A549 (cell line): ENCODE data around the gene NXPH1.

Source experiments
- CEBPB ChIP-seq, 2 experiments: fragments of >200 bp in 1 of 2; sonication (Bioruptor Twin) in 1 of 2; formaldehyde crosslinking in 1 of 2; IDR thresholded peaks; 2 replicates each; pipeline ENCODE4 v1.6.1; 2012 to 2016
- CHD2 ChIP-seq: fragments of 150-350 bp; IDR thresholded peaks from 2 replicates; pipeline ENCODE4 v1.6.1; 2014; ENCODE audit warnings: low read length; ENCODE audit not compliant: partially characterized antibody
- HEYL ChIP-seq: fragments of 250-450 bp; sonication (Bioruptor Pico); IDR thresholded peaks from 2 replicates; pipeline ENCODE4 v1.8.0; 2021; ENCODE audit warnings: mild to moderate bottlenecking, moderate library complexity
- JUNB ChIP-seq: fragments of >200 bp; sonication (Bioruptor Twin); formaldehyde crosslinking; IDR thresholded peaks from 2 replicates; pipeline ENCODE4 v1.6.1; 2016
- KDM1A ChIP-seq: fragments of 200-600 bp; sonication (generic); IDR thresholded peaks from 2 replicates; pipeline ENCODE4 v1.6.1; 2016; ENCODE audit warnings: low read depth, mild to moderate bottlenecking
- POLR2A ChIP-seq: IDR thresholded peaks from 2 replicates; pipeline ENCODE4 v1.6.1; 2012; ENCODE audit warnings: mild to moderate bottlenecking, low read length
- RAD21 ChIP-seq, 2 experiments: fragments of >200 bp in 1 of 2; sonication (Bioruptor Twin) in 1 of 2; formaldehyde crosslinking in 1 of 2; IDR thresholded peaks in 1 of 2; conservative IDR thresholded peaks in 1 of 2; 2 replicates in 1 of 2; 3 replicates in 1 of 2; pipeline ENCODE4 v1.6.1; 2012 to 2018; ENCODE audit warnings: inconsistent platforms in 1 of 2
- TF ChIP-seq, protein P1 (sequence below): fragments of 450-650 bp; IDR thresholded peaks from 2 replicates; pipeline ENCODE4 v1.6.1; 2014; ENCODE audit warnings: antibody characterized with exemption
- TF ChIP-seq, protein P2 (sequence below): fragments of >200 bp; sonication (Bioruptor Twin); formaldehyde crosslinking; IDR thresholded peaks from 3 replicates; pipeline ENCODE4 v1.5.1; 2016
- TF ChIP-seq, protein P3 (sequence below): fragments of 200-600 bp; sonication (generic); IDR thresholded peaks from 2 replicates; pipeline ENCODE4 v1.6.1; 2016; ENCODE audit warnings: antibody characterized with exemption, mild to moderate bottlenecking, moderate library complexity
- TF ChIP-seq, protein P4 (sequence below): IDR thresholded peaks from 2 replicates; pipeline ENCODE4 v1.6.1; 2012

DNA sequence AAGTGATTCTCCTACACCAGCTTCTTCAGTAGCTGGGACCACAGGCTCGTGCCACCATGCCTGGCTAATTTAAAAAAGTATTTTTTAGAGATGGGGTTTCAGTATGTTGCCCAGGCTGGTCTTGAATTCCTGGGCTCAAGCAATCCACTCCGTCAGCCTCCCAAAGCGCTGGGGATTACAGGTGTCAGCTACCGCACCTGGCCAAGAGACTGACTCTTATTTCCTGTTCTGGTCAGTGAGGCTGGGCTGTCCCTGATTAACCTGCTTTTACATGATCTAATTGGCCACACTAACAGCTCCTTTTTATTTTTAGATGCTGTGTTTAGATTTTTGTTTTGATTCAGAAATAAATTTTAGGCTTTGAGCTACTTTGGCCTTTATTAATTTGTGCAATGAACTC is 203.9 kb downstream of the NXPH1 start:
- TF ChIP-seq, protein P1, sequence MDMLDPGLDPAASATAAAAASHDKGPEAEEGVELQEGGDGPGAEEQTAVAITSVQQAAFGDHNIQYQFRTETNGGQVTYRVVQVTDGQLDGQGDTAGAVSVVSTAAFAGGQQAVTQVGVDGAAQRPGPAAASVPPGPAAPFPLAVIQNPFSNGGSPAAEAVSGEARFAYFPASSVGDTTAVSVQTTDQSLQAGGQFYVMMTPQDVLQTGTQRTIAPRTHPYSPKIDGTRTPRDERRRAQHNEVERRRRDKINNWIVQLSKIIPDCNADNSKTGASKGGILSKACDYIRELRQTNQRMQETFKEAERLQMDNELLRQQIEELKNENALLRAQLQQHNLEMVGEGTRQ = no peak
- TF ChIP-seq, protein P2, sequence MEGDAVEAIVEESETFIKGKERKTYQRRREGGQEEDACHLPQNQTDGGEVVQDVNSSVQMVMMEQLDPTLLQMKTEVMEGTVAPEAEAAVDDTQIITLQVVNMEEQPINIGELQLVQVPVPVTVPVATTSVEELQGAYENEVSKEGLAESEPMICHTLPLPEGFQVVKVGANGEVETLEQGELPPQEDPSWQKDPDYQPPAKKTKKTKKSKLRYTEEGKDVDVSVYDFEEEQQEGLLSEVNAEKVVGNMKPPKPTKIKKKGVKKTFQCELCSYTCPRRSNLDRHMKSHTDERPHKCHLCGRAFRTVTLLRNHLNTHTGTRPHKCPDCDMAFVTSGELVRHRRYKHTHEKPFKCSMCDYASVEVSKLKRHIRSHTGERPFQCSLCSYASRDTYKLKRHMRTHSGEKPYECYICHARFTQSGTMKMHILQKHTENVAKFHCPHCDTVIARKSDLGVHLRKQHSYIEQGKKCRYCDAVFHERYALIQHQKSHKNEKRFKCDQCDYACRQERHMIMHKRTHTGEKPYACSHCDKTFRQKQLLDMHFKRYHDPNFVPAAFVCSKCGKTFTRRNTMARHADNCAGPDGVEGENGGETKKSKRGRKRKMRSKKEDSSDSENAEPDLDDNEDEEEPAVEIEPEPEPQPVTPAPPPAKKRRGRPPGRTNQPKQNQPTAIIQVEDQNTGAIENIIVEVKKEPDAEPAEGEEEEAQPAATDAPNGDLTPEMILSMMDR = no peak
- no peak for TF ChIP-seq CHD2
- no peak for TF ChIP-seq POLR2A
- no peak for TF ChIP-seq RAD21 (conservative IDR thresholded peaks at IDR 0.05 in 1 of 2, IDR thresholded peaks at IDR 0.05 in 1 of 2)
- TF ChIP-seq JUNB = no peak
- no peak for TF ChIP-seq KDM1A
- TF ChIP-seq, protein P3, sequence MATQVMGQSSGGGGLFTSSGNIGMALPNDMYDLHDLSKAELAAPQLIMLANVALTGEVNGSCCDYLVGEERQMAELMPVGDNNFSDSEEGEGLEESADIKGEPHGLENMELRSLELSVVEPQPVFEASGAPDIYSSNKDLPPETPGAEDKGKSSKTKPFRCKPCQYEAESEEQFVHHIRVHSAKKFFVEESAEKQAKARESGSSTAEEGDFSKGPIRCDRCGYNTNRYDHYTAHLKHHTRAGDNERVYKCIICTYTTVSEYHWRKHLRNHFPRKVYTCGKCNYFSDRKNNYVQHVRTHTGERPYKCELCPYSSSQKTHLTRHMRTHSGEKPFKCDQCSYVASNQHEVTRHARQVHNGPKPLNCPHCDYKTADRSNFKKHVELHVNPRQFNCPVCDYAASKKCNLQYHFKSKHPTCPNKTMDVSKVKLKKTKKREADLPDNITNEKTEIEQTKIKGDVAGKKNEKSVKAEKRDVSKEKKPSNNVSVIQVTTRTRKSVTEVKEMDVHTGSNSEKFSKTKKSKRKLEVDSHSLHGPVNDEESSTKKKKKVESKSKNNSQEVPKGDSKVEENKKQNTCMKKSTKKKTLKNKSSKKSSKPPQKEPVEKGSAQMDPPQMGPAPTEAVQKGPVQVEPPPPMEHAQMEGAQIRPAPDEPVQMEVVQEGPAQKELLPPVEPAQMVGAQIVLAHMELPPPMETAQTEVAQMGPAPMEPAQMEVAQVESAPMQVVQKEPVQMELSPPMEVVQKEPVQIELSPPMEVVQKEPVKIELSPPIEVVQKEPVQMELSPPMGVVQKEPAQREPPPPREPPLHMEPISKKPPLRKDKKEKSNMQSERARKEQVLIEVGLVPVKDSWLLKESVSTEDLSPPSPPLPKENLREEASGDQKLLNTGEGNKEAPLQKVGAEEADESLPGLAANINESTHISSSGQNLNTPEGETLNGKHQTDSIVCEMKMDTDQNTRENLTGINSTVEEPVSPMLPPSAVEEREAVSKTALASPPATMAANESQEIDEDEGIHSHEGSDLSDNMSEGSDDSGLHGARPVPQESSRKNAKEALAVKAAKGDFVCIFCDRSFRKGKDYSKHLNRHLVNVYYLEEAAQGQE = no peak
- TF ChIP-seq, protein P4, sequence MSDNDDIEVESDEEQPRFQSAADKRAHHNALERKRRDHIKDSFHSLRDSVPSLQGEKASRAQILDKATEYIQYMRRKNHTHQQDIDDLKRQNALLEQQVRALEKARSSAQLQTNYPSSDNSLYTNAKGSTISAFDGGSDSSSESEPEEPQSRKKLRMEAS = no peak
- no peak for TF ChIP-seq CEBPB (IDR thresholded peaks at IDR 0.05)
- no peak for TF ChIP-seq HEYL (CRISPR knock-in tag)
